Measurements from ENCODE around the gene DAD1. TPM values are rescaled to one million over a fixed set of nuclear protein-coding genes. Genes with fewer than 3 reads are reported as not detected.
A peak's percentile ranks its signal among the peaks of the same experiment; 100 is the strongest.
"Not testable (repeated sequence)": the region's sequence is repeated elsewhere in the genome, so short reads cannot be mapped to it uniquely, and the experiment has no call there.

DAD1 gene
- total RNA-seq, 2 donors from 2014 or later: 139 to 142 TPM

GRCh38 chr14:22545842-22546721 lies 42.9 kb downstream of the DAD1 start:
- DNase-seq: no peak
- no peak for ATAC-seq
- intact Hi-C loops (cut with DNase I, micrococcal nuclease): no loop called here

GRCh38 chr14:22544881-22545420 lies 44.1 kb downstream of the DAD1 start:
- intact Hi-C loops (cut with DNase I, micrococcal nuclease): no loop called here
- DNase-seq (no peak), ATAC-seq (no peak)

GRCh38 chr14:22544406-22544805 lies 44.6 kb downstream of the DAD1 start:
- DNase-seq (no peak), ATAC-seq (no peak)
- intact Hi-C loops (cut with DNase I, micrococcal nuclease): no loop called here

DNA sequence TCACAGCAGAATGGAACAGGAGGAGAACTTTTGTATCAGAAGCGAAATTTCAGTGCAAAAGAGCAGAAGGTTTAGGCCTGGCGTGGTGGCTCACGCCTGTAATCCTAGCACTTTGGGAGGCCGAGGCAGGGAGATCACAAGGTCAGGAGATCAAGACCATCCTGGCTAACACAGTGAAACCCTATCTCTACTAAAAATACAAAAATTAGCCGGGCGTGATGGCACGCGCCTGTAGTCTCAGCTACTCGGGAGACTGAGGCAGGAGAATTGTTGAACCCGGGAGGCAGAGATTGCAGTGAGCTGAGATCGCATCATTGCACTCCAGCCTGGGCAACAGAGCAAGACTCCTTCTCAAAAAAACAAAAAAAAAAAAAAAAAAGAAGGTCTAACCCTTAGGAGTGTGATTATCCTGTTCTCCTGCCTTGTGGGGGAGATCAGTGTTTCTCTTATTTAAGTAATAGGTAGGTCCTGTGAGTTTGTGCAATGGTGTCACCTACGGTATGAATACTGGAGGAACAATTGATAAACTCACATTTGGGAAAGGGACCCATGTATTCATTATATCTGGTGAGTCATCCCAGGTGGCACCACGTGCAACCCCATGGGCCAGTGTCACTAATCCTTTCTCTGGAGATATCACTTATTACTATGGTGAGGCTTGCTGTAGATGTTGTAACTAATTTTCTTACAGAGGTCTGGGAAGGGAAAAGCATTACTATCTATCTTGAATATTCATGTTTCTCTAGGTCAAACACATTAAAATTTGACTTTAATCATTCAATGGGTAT lies 45.3 kb downstream of the DAD1 start:
- DNase-seq; intact Hi-C loops (cut with DNase I, micrococcal nuclease); ATAC-seq: not testable (repeated sequence)

DNA sequence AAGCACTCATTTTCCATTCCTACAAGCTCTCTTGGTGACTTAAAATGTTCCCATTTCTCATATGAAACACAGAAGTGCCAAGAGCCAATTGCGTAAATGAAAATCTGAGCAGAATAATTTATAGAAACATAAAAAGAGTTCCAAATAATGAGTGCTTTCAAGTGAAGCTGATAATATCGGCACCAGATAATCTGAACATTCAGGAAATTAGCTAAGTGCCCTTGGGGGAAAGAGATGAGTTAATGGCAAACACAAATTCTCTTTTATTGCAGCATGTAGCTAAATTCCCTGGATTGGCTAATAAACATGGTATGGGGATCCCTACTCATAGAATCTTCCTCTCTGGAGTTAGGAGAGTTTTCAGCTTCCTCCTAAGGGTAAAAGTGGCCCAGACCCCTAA lies 46.7 kb downstream of the DAD1 start:
- intact Hi-C loops (cut with DNase I, micrococcal nuclease): no loop called here
- DNase-seq (no peak), ATAC-seq (no peak)

DNA sequence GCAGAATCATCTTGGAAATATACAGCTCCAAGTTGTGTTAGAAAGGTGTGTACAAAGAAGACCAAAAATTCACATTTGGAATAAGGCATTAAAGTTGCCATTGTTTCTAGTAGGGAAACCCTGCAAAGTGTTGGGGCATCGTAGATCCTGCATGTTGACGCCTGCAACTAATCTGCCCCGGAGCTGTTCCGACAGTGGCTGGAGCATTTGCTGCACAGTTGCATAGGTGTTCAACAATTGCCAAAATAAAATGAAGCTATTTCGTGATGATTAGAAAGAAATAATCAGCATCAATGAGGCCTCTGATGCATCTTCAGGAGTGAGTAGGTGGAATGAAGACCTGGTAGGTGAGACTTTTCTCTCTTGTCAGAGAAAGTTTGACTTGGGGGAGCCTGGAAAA lies 47.3 kb downstream of the DAD1 start:
- DNase-seq (no peak), ATAC-seq (no peak)
- intact Hi-C loops (cut with DNase I, micrococcal nuclease): no loop called here

DNA sequence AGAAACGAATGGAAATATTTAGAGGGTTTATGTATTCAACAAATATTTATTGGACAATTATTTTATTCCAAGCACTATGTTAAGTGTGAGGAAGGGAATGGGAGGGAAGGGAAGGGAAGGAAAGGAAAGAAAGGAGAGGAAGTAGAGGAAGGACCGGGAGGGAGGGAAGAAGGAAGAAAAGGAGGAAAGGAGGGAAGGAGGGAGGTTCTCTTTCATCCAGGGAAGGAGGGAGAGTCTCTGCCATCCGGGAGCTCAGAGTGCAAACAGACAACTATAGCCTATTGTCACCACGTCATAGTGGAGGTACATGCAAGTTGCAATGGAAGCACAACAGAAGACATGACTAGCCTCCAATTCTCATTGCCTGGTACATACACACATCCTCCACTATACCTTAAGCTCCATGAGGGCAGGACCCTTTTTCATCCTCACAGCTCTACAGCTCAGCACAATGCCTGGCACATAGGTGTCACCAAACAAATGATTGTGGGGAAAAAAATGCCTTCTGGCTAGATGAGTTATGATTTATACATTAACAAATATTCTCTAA lies 48.1 kb downstream of the DAD1 start:
- intact Hi-C loops (cut with DNase I, micrococcal nuclease): no loop called here

GRCh38 chr14:22540293-22540692 lies 48.7 kb downstream of the DAD1 start:
- ATAC-seq: no peak
- intact Hi-C loops (cut with DNase I, micrococcal nuclease): no loop called here
- DNase-seq: no peak

More for the DNA sequence above, 48.1 kb downstream of the DAD1 start:
- ATAC-seq: no peak
- DNase-seq: no peak

DNA sequence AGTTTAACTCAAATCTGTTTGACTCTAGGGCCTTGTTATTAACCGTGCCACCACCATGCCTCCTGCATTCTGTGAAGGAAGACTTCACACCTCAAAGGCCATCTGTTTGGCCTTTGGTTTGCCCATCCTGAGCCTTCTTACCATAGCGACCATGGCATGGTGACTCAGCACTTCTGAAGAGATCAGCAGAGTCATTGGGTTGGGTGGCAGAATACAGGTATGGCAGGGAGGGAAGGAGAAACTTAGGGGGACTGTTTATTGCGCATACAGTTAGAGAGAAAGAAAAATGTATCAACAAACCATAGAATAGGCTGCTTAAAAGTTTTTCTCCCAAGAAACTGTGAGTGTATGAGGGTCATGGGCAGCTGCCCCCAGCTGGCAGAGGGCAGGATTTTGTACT lies 49.2 kb downstream of the DAD1 start:
- intact Hi-C loops (cut with DNase I, micrococcal nuclease): no loop called here

GRCh38 chr14:22538671-22539228 lies 50.3 kb downstream of the DAD1 start:
- intact Hi-C loops (cut with DNase I, micrococcal nuclease): no loop called here
- ATAC-seq (no peak), DNase-seq (no peak)

More for the DNA sequence above, 49.2 kb downstream of the DAD1 start:
- ATAC-seq (no peak), DNase-seq (no peak)

DNA sequence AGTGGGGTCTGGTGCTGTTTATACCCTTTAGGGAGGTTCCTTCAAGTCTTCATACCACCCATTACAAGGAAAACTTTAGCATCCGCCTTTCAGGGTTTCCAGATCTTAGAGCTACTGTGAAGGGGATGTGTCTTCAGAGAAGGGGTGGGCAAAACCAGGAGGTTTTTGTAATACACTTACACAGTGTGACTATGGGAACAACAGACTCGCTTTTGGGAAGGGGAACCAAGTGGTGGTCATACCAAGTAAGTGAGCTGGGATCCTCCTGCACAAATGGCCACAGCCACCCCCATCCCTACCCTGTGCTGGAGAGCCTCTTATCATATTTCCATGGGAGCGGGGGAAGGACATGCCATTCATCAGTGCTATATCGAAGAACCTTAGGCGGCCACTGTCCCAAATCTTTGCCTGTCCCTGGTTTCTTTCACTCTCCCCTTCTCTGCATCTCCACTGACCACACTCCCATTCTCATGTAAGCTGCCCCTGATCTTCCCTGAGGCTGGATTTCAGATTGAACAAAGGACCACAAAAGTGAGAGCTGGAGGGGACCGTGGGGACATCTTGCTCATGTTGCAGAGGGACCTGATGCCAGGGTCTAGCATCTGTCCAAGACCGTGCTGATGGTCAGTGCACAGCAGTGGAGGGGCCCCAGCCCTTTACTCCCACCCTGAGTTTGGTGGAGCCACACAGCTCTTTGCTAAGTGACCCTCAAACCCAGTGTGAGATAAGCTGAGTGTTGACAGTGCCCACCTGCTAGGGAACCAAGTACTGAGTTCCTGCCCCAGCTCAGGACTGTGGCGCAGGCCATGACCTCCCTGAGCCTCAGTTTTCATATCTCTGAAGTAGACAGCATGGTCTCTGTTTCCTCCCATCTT lies 51.4 kb downstream of the DAD1 start:
- intact Hi-C loops (cut with DNase I, micrococcal nuclease): no loop called here
- DNase-seq: no peak
- no peak for ATAC-seq

- ATAC-seq: peak; percentile 50
- intact Hi-C loops (cut with DNase I, micrococcal nuclease): no loop called here
- DNase-seq: peak in 1 of 2 donors; percentile 31
Measured at GRCh38 chr14:22536853-22537338, 52.1 kb downstream of the DAD1 start.

DNA sequence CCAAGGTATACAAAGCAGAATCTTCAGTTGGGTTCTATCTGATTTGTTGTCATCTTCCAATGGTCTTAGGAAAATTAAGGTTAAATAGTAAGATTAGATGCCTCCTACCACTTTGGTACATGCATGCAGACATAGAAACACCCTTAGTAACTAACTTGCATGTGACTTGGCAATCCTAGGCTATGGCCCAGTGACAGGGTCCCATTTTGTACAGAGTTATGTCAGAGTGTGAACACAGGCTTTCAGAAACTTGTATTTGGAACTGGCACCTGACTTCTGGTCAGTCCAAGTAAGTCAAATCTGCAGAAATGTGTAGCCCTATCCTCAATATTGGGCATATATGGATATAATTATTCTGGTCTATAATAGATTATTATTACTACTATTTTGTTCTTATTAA lies 53.1 kb downstream of the DAD1 start:
- DNase-seq (no peak), ATAC-seq (no peak)
- intact Hi-C loops (cut with DNase I, micrococcal nuclease): no loop called here

DNA sequence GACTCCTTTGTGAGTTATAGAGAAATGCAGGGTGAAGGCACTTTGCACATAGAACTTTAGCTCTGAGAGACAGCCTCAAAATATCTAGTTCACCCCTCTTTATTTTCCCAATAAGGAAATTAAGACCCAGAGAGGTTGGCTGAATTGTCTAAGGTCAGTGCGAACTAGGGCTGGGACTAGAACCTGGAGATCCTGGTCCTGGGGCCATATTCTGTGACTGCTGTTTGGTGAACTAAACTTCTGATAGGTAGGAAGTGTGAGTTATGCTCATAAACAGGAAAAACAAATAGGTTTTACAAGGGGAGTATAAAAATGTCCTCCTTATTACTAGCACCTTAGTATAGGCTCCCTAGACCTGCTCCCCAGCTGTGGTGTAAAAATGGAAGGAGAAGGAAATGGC lies 53.9 kb downstream of the DAD1 start:
- ATAC-seq (peak; percentile 75), DNase-seq (no peak)
- intact Hi-C loops (cut with DNase I, micrococcal nuclease): no loop called here

- intact Hi-C loops (cut with DNase I, micrococcal nuclease): no loop called here
- ATAC-seq (no peak), DNase-seq (no peak)
Measured at GRCh38 chr14:22534547-22534946, 54.5 kb downstream of the DAD1 start.

DNA sequence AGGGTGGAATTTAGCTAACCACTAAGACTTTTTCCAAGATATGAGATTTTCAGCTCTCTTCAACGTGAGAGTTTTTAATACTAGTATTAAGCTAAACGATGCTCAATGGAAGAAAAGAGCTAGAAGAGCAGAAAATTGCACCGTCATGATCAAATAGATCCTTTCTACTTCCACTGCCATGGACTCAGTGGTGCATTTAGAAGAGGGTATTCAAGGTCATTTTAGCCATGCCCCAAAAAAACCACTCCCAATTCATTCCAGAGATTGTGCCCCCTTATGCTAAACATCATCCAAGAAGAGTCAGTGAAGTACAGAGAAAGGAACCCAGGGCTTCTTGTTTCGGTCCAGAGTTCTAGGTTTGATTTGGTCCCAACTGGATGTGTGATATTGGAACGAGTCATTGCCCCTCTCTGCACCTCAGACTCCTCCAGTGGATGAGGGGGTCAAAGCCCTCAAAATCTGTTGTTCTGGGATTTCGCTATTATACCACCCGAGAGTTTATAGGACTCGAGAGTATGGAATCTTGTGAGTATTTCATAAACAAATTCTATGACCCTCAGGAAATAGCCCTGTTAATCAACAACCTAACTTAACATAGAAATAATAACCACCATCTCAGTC lies 55.2 kb downstream of the DAD1 start:
- intact Hi-C loops (cut with DNase I, micrococcal nuclease): no loop called here
- no peak for ATAC-seq

GRCh38 chr14:22533057-22533704 lies 55.8 kb downstream of the DAD1 start:
- DNase-seq: no peak
- intact Hi-C loops (cut with DNase I, micrococcal nuclease): no loop called here
- no peak for ATAC-seq

More for the DNA sequence above, 55.2 kb downstream of the DAD1 start:
- no peak for DNase-seq

All from left colon (tissue), 2 donors.